HCT116 (cell line): Measurements from ENCODE around the gene GFOD1. TPM values are rescaled to one million over a fixed set of nuclear protein-coding genes. Genes with fewer than 3 reads are reported as not detected.

Experiments
- ATAC-seq: fragments of 200-7000 bp; cut with Tn5 transposase; 2 replicates; pipeline ENCODE4 v1.9.1; 2020; ENCODE audit warnings: mild to moderate bottlenecking, moderate library complexity
- BruUV-seq: library from RNA; stranded (reverse); fragments of 400-500 nt; replicated peaks from 2 replicates; lab custom pipeline; 2021; lab: Mats Ljungman, UMichigan
- CTCF ChIA-PET: fragments of 300-600 bp; sonication (Branson Sonifier 250); formaldehyde crosslinking; loops from one replicate; lab custom pipeline; 2021; ENCODE audit warnings: antibody characterized with exemption; lab: Charles Lee
- POLR2A ChIA-PET: fragments of 300-600, 350-600 bp; sonication (Branson Sonifier 250); formaldehyde crosslinking; loops from one replicate; lab custom pipeline; 2021; ENCODE audit warnings: antibody characterized with exemption; lab: Charles Lee
- RAD21 ChIA-PET, 2 experiments: fragments of 300-600 bp; sonication (Branson Sonifier 250); formaldehyde crosslinking; loops; one replicate each; lab custom pipeline; 2023; ENCODE audit warnings: low total read pairs in 2 of 2; ENCODE audit not compliant: uncharacterized antibody in 2 of 2, unreplicated experiment in 2 of 2, low non-redundant PET in 1 of 2; lab: Charles Lee
- DNase-seq: peaks from one replicate; pipeline ENCODE4 v3.0.0-alpha.2; 2010; ENCODE audit warnings: low read depth, low spot score
- H2AFZ ChIP-seq: fragments of 200-600 bp; shearing (Covaris generic), sonication (generic); 2 replicates; pipeline ENCODE4 v1.6.1; 2017; ENCODE audit warnings: low read depth, mixed run types, mixed read lengths, antibody characterized with exemption, low read length; ENCODE audit not compliant: poor library complexity, severe bottlenecking
- H3K27ac ChIP-seq: 2 replicates; pipeline ENCODE4 v1.5.1; 2012; ENCODE audit warnings: low read depth, low read length
- H3K27me3 ChIP-seq: fragments of 200-600 bp; sonication (generic); 2 replicates; pipeline ENCODE4 v1.6.1; 2016; ENCODE audit warnings: mixed run types, low read length, mixed read lengths; ENCODE audit not compliant: insufficient read depth
- H3K36me3 ChIP-seq, 2 experiments: fragments of 200-500 bp in 1 of 2; fragments of 200-600 bp in 1 of 2; sonication (Bioruptor generic) in 1 of 2; sonication (generic) in 1 of 2; 2 replicates each; pipeline versions ENCODE4 v1.5.1 to v1.6.1; 2014 to 2016; ENCODE audit warnings: low read length in 2 of 2, inconsistent platforms in 1 of 2, mixed read lengths in 1 of 2, mixed run types in 1 of 2; ENCODE audit not compliant: insufficient read depth in 2 of 2, control insufficient read depth in 1 of 2
- H3K4me1 ChIP-seq, 2 experiments: fragments of 200-600 bp in 1 of 2; sonication (generic) in 1 of 2; 2 replicates each; pipeline versions ENCODE4 v1.5.1 to v1.6.1; 2012 to 2017; ENCODE audit warnings: low read length in 2 of 2, inconsistent platforms in 1 of 2, mild to moderate bottlenecking in 1 of 2, mixed read lengths in 1 of 2, mixed run types in 1 of 2, moderate library complexity in 1 of 2; ENCODE audit not compliant: insufficient read depth in 2 of 2, control insufficient read depth in 1 of 2
- H3K4me2 ChIP-seq: fragments of 200-600 bp; sonication (generic); 2 replicates; pipeline ENCODE4 v1.6.1; 2017; ENCODE audit warnings: mixed run types, low read length, mixed read lengths
- H3K4me3 ChIP-seq, 2 experiments: fragments of 200-600 bp in 1 of 2; sonication (generic) in 1 of 2; replicated peaks in 1 of 2; 2 replicates each; pipeline ENCODE4 v1.5.1; 2011 to 2016; ENCODE audit warnings: low read length in 2 of 2, control low read depth in 1 of 2, low read depth in 1 of 2, mild to moderate bottlenecking in 1 of 2, mixed read lengths in 1 of 2, mixed run types in 1 of 2
- H3K79me2 ChIP-seq: fragments of 200-600 bp; sonication (generic); 2 replicates; pipeline ENCODE4 v1.6.1; 2017; ENCODE audit warnings: mild to moderate bottlenecking, mixed run types, low read length, moderate library complexity, mixed read lengths; ENCODE audit not compliant: insufficient read depth
- H3K9ac ChIP-seq: fragments of 200-600 bp; sonication (generic); 2 replicates; pipeline ENCODE4 v1.6.1; 2016; ENCODE audit warnings: low read length, mixed read lengths
- H3K9me2 ChIP-seq: fragments of 200-600 bp; sonication (generic), shearing (Covaris generic); 2 replicates; pipeline ENCODE4 v1.6.1; 2017; ENCODE audit warnings: mixed run types, mild to moderate bottlenecking, moderate library complexity; ENCODE audit not compliant: insufficient read depth
- H3K9me3 ChIP-seq, 2 experiments: fragments of 200-500 bp in 1 of 2; fragments of 200-600 bp in 1 of 2; sonication (Bioruptor generic) in 1 of 2; sonication (generic) in 1 of 2; 2 replicates each; pipeline ENCODE4 v1.6.1; 2014 to 2017; ENCODE audit warnings: low read length in 2 of 2, mixed read lengths in 2 of 2, inconsistent platforms in 1 of 2, low read depth in 1 of 2, mild to moderate bottlenecking in 1 of 2, mixed run types in 1 of 2, moderate library complexity in 1 of 2; ENCODE audit not compliant: control insufficient read depth in 1 of 2, insufficient read depth in 1 of 2
- H4K20me1 ChIP-seq: fragments of 200-600 bp; sonication (generic), shearing (Covaris generic); 2 replicates; pipeline ENCODE4 v1.6.1; 2017; ENCODE audit warnings: mixed run types, mild to moderate bottlenecking, moderate library complexity; ENCODE audit not compliant: insufficient read depth
- ATF3 ChIP-seq: IDR thresholded peaks from 2 replicates; pipeline ENCODE4 v1.6.1; 2012
- EGR1 ChIP-seq: IDR thresholded peaks from 2 replicates; pipeline ENCODE4 v1.6.1; 2012; ENCODE audit warnings: low read depth
- POLR2AphosphoS5 ChIP-seq: IDR thresholded peaks from 2 replicates; pipeline ENCODE4 v1.6.1; 2011; ENCODE audit warnings: mild to moderate bottlenecking, low read depth, low read length, moderate library complexity
- REST ChIP-seq: IDR thresholded peaks from 2 replicates; pipeline ENCODE4 v1.6.1; 2012; ENCODE audit warnings: low read depth
- intact Hi-C: fragments of 100-400 bp; cut with micrococcal nuclease; formaldehyde crosslinking; loops from 2 replicates; pipeline ENCODE4 v1.10.0; 2022
- total RNA-seq: library from RNA; stranded (reverse); gene quantifications from one replicate; pipeline ENCODE4 v1.2.1, GENCODE V29; 2021; ENCODE audit not compliant: unreplicated experiment

The GFOD1 gene
- total RNA-seq, 1 experiment from 2014 or later, result 3.8 TPM

- no peaks in the 10 kb centered on the region for H3K79me2 ChIP-seq
- intact Hi-C loops, result no loop called here
- DNase-seq, result no peak
- H3K4me1 ChIP-seq, result peaks cover 7 to 25% of the 10 kb centered on the region in 2 experiments
- H3K9me3 ChIP-seq, result no peaks in the 10 kb centered on the region
- no peaks in the 10 kb centered on the region for H3K27me3 ChIP-seq
- no TSS peak for BruUV-seq
- POLR2A ChIA-PET, result no interaction called here
- CTCF ChIA-PET, result no interaction called here
- no peaks in the 10 kb centered on the region for H4K20me1 ChIP-seq
- no peak overlapping the region for H3K4me2 ChIP-seq
- TF ChIP-seq ATF3 (no peak), POLR2AphosphoS5 (no peak), REST (no peak), EGR1 (no peak)
- TF ChIP-seq, all 23 proteins: peak for 0
- Histone ChIP-seq H3K27ac (no peak overlapping the region), H3K36me3 (no peaks in the 10 kb centered on the region), H3K9me2 (no peaks in the 10 kb centered on the region), H3K9ac (no peak overlapping the region), H3K4me3 (no peak overlapping the region), H2AFZ (no peak overlapping the region)
- RAD21 ChIA-PET, result no interaction called here
- ATAC-seq, result no peak
Measured at GRCh38 chr6:13471184-13471583, 16.2 kb downstream of the GFOD1 start.
